Retina (tissue), 1 donor: ENCODE measurements around the gene IL6ST.
"Not testable (repeated sequence)": the region's sequence is repeated elsewhere in the genome, so short reads cannot be mapped to it uniquely, and the experiment has no call there.

Experiments used
- DNase-seq: peaks from one replicate; pipeline ENCODE4 v3.0.0-alpha.2; 2016

The IL6ST gene

GRCh38 chr5:55994495-55994997 lies at the start of gene IL6ST:
Gene IL6ST, minus strand, starts transcription at chr5:55994963. Its CDS starts 18,685 bp downstream, at chr5:55976278.
- DNase-seq = peak; percentile 96

DNA sequence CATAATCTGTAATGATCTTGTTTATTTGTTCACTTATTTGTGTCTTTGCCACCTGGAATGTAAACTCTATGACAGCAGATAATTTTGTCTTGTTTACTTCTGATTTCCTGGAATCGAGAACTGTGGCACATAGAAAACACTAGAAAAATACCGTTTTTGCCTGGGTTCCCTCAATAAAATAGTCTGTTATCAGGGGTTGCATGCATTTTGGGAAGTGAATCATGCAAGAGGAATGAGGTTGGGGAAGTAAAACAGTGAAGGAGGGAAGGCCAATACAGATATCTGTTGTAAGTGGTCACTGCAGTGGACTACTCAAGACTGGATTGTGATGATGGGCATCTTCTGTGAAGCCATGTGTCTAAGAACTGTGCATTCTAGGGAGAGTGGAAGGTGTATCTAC lies 45.2 kb upstream of the IL6ST start:
- no peak for DNase-seq

GRCh38 chr5:56038206-56038605 lies 43.4 kb upstream of the IL6ST start:
- DNase-seq = not testable (repeated sequence)

- DNase-seq = peak; percentile 7
These were observed 42.8 kb upstream of the IL6ST start for GRCh38 chr5:56037531-56038010.

DNA sequence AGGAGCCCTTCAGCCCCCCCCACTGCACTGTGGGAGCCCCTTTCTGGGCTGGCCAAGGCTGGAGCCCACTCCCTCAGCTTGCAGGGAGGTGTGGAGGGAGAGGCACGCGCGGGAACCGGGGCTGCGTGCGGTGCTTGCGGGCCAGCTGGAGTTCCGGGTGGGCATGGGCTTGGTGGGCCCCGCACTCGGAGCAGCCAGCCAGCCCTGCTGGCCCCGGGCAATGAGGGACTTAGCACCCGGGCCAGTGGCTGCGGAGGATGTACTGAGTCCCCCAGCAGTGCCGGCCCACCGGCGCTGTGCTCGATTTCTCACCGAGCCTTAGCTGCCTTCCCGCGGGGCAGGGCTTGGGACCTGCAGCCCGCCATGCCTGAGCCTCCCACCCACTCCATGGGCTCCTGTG lies 40.6 kb upstream of the IL6ST start:
- not testable (repeated sequence) for DNase-seq

DNA sequence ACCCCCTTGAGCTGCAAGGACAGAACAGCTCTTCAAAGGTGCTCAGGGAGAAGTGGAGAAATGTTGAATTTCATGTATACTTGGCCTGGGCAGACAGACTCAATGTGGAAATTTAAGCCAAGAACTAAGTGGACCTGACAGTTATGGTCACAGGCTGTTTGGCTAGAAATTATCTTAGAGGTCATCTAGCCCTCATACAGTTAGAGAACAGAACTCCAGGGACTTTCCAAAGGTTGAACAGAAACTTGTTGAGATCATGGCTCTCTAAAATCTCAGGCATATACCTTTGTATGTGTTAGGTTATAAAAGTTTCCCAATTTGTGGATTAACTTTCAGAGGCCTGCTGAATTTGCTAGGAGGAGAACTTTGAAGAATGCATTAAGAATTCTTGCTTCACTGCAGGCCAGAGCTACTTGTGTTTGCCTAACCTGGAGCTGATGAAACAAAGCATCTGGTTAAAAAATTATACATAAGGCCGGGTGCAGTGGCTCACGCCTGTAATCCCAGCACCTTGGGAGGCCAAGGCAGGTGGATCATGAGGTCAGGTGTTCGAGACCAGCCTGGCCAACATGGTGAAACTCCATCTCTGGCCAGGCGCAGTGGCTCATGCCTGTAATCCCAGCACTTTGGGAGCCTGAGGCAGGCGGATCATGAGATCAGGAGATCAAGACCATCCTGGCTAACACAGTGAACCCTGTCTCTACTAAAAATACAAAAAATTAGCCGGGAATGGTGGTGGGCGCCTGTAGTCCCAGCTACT lies 35.3 kb upstream of the IL6ST start:
- not testable (repeated sequence) for DNase-seq

DNA sequence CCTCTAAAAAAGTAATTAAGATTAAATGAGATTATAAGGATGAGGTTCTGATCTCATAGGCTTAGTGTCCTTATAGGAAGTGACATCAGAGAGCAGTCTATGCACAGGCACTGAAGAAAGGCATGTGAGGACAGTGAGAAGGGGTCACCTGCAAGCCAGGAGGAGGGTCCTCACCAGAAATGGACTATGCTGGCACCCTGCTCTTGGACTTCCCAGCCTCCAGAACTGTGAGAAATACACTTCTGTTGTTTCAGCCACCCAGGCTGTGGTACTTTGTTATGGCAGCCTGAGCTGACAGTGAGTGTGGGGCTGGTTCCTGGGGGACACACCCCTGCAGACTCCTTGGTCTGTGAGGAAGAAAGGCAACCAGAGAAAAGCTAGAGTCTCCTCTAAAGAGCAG lies 34.7 kb upstream of the IL6ST start:
- DNase-seq = no peak

- no peak for DNase-seq
These were observed 33.9 kb upstream of the IL6ST start for GRCh38 chr5:56028708-56029107.

DNA sequence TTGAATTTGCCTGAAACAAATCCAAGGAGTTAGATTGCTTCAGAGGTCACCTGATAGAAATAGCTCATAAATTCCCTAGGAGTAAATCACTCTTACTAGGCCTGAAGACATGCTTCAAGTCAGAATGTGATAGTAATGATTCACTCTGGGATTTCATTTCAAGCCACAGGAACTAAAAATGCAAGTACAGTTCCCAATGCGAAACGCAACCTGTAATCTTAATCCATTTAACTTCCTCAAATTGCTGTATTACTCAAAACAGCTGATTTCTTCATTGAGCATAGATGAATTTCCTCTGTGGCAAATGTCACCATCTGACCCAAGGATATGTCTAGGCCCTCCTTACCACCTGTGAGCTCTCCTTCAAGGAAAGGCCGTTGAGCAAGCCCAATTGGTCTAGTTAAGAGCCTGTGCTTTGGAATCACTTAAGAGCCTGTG lies 32.1 kb upstream of the IL6ST start:
- DNase-seq = no peak

- no peak for DNase-seq
These were observed 30.6 kb upstream of the IL6ST start for GRCh38 chr5:56025151-56025885.

DNA sequence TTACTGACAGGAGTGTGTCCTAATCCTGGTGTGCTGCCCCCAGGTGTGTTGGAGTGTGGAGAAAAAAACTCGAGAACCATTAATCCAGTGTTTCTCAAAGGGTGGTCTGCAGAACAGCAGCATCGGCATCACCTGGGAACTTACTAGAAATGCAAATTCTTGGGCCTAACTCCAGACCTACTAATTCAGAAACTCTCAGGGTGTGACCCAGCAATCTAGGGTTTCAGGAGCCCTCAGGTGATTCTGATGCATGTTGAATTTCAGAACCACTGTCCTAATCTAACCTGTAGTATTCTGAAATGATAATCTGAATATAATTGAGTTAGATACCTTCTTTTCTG lies 30.0 kb upstream of the IL6ST start:
- DNase-seq = no peak

- DNase-seq = no peak
These were observed 28.5 kb upstream of the IL6ST start for GRCh38 chr5:56023296-56023695.

DNA sequence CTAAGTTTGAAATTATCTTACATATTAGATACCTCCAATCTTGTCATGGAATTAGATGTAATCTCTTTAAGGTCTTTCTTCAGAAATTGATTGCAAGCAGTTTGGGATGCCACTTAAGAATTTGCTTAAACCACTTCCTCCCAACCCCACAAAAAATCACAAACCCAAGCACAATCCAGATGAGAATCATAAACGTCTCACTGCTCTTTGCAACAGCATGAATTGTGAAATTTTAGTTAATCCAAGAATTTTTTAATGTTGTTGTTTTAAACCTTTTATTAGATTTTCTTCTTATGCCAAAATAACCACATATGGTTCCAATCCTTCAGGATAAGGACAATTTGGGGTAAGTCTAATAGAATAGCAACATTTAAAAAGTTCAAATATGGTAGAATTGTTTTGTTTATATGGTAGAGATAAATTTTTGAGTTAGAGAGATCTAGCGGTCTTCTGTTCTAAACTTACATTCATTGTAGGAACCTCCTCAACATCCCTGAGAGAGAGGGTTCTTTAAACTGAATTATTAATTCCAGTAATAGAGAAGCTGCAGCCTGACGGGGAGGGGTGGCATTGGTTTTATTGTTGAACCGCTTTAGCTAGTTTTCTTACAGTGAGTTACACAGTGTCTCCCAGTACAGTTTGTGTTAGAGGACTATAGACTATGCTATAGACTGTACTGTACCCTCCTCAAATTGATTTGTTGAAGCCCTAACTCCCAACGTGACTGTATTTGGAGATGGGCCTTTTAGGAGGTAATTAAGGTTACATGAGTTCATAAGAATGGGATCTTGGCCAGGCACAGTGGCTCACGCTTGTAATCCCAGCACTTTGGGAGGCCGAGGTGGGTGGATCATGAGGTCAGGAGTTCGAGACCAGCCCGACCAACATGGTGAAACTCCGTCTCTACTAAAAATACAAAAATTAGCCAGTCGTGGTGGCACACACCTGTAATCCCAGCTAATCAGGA lies 24.8 kb upstream of the IL6ST start:
- no peak for DNase-seq

- DNase-seq = no peak
These were observed 24.1 kb upstream of the IL6ST start for GRCh38 chr5:56018832-56019231.

- DNase-seq = not testable (repeated sequence)
These were observed 19.9 kb upstream of the IL6ST start for GRCh38 chr5:56014701-56015100.

DNA sequence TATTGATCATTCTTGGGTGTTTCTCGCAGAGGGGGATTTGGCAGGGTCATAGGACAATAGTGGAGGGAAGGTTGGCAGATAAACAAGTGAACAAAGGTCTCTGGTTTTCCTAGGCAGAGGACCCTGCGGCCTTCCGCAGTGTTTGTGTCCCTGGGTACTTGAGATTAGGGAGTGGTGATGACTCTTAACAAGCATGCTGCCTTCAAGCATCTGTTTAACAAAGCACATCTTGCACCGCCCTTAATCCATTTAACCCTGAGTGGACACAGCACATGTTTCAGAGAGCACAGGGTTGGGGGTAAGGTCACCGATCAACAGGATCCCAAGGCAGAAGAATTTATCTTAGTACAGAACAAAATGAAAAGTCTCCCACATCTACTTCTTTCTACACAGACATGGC lies 19.2 kb upstream of the IL6ST start:
- DNase-seq = not testable (repeated sequence)

DNA sequence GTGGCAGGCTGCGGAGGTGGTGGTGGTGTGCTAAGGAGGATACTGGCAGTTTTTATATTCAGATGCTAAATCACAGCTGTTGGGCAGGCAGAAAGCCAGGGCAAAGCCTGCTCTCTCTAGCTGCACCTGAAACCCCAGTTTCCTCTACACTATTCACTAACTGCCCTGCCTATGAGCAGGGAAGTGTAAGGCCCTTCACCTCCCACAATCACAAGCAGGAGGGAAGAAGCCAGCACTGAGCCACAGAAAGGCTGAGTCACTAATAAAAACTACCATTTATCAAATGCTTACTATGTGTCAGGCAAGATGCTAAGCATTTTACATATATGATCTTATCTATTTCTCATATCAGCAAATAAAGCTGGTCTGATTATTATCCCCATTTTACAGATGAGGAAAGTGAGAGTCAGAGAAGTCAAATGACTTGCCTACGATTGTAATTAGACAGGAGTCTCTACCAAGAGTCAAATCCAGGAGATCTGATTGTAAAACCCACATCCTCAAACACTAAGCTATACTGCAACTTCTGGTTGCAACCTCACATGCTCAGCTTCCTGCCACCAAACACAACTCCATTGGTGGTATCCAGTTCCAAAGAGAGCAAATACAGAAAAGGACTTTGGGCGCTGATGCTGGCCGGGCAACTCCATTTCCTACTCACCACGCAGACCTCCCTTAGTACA lies 17.7 kb upstream of the IL6ST start:
- no peak for DNase-seq

GRCh38 chr5:56011835-56012234 lies 17.1 kb upstream of the IL6ST start:
- DNase-seq = no peak

GRCh38 chr5:56010431-56010830 lies 15.7 kb upstream of the IL6ST start:
- DNase-seq = no peak

DNA sequence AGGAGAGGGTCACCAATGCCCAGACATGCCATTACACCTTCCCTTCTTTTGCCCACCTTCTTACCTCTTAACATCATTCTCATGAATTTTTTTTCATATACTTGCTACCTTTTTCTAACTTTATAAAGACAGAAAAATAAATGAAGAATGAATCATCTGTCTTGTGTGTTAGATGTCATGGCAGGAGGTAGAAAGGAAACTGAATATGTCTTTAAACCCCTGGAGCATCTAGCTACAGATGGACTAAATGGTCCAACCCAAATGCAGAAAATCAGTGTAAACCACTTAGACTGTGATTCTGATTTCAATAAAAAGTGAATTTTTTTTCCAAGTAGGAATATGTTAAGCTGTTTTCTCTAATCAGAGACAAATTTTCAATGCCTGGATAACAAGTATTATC lies 11.8 kb upstream of the IL6ST start:
- no peak for DNase-seq

DNA sequence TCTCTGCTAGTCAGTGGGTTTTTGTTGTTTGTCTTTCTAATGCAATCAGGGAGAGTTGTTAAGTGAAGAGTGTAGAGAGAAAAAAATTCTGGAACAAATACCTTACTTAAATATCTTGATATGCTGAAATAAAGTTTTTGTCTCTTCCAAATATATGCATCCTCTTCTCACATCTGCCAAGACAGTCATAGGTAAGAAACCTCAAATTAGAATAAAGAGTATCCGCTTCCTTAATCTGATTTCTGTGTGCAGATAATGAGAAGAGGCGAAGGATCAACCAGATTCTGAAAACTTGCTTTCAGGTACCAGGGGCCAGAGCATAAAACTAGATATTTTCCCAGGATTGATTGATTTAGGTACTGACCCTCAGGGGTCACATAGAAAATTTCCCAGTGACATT lies 11.3 kb upstream of the IL6ST start:
- DNase-seq = no peak

DNA sequence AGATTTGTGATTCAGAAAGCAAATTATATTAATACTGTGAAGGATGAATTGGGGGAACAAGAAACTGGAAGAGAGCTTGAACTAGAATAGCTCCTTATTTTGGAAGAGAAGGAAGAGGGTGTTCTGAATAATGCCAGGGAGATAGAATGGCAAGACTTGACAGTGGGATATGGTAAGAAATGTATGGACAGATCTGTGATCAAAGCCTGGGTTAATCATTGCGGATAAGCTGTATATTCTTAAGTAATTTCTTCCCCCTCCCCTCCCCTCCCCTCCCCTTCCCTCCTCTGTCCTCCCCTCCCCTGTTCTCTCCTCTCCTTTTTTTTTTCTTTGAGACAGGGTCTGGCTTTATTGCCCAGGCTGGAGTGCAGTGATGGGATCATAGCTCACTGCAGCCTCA lies 10.1 kb upstream of the IL6ST start:
- no peak for DNase-seq
